H9 (cell line): ENCODE measurements around the gene PTTG1. TPM values are rescaled to one million over a fixed set of nuclear protein-coding genes. Genes with fewer than 3 reads are reported as not detected.

Source experiments
- DNase-seq: peaks from one replicate; pipeline ENCODE4 v3.0.0-alpha.2; 2017
- H2AFZ ChIP-seq: one replicate; pipeline ENCODE4 v1.6.1; 2013; ENCODE audit warnings: mild to moderate bottlenecking, low read length, control low read depth, moderate library complexity
- H2AK5ac ChIP-seq: 2 replicates; pipeline ENCODE4 v1.6.1; 2013; ENCODE audit warnings: low read length, control low read depth, mixed read lengths; ENCODE audit not compliant: insufficient read length
- H2BK120ac ChIP-seq: one replicate; pipeline ENCODE4 v1.6.1; 2013; ENCODE audit warnings: low read depth, mild to moderate bottlenecking, low read length, control low read depth, inconsistent platforms; ENCODE audit not compliant: poor library complexity, severe bottlenecking
- H2BK12ac ChIP-seq: 2 replicates; pipeline ENCODE4 v1.6.1; 2013; ENCODE audit warnings: low read length, control low read depth, mixed read lengths, low read depth; ENCODE audit not compliant: insufficient read length
- H2BK15ac ChIP-seq: 2 replicates; pipeline ENCODE4 v1.6.1; 2013; ENCODE audit warnings: low read depth, low read length, control low read depth
- H2BK20ac ChIP-seq: one replicate; pipeline ENCODE4 v1.6.1; 2013; ENCODE audit warnings: low read depth, mild to moderate bottlenecking, low read length, control low read depth, inconsistent platforms; ENCODE audit not compliant: poor library complexity, severe bottlenecking
- H2BK5ac ChIP-seq: 2 replicates; pipeline ENCODE4 v1.6.1; 2013; ENCODE audit warnings: low read length, control low read depth, mixed read lengths; ENCODE audit not compliant: insufficient read length
- H3K14ac ChIP-seq: 2 replicates; pipeline ENCODE4 v1.6.1; 2013; ENCODE audit warnings: low read length, control low read depth; ENCODE audit not compliant: insufficient read depth
- H3K18ac ChIP-seq: 2 replicates; pipeline ENCODE4 v1.6.1; 2013; ENCODE audit warnings: low read depth, mild to moderate bottlenecking, mixed read lengths, low read length, control low read depth; ENCODE audit not compliant: insufficient read length
- H3K23ac ChIP-seq: 2 replicates; pipeline ENCODE4 v1.6.1; 2013; ENCODE audit warnings: low read length, control low read depth, mixed read lengths, low read depth; ENCODE audit not compliant: insufficient read length
- H3K23me2 ChIP-seq: 2 replicates; pipeline ENCODE4 v1.6.1; 2013; ENCODE audit warnings: low read depth, mild to moderate bottlenecking, mixed read lengths, low read length, control low read depth; ENCODE audit not compliant: insufficient read length, poor library complexity, severe bottlenecking
- H3K27ac ChIP-seq: 2 replicates; pipeline ENCODE4 v1.5.1; 2013; ENCODE audit warnings: low read length, control low read depth, mixed read lengths, low read depth; ENCODE audit not compliant: insufficient read length
- H3K27me3 ChIP-seq: 2 replicates; pipeline ENCODE4 v1.6.1; 2013; ENCODE audit warnings: low read length, control low read depth, inconsistent platforms; ENCODE audit not compliant: insufficient read depth
- H3K4ac ChIP-seq: 2 replicates; pipeline ENCODE4 v1.6.1; 2013; ENCODE audit warnings: low read depth, mild to moderate bottlenecking, control low read depth, inconsistent platforms, low read length, moderate library complexity
- H3K4me1 ChIP-seq: 2 replicates; pipeline ENCODE4 v1.6.1; 2013; ENCODE audit warnings: low read length, control low read depth, inconsistent platforms; ENCODE audit not compliant: insufficient read depth
- H3K4me2 ChIP-seq: 2 replicates; pipeline ENCODE4 v1.6.1; 2013; ENCODE audit warnings: low read length, control low read depth, mixed read lengths; ENCODE audit not compliant: insufficient read length, insufficient read depth
- H3K56ac ChIP-seq: 2 replicates; pipeline ENCODE4 v1.6.1; 2013; ENCODE audit warnings: low read depth, mild to moderate bottlenecking, mixed read lengths, low read length, control low read depth; ENCODE audit not compliant: insufficient read length
- H3K79me1 ChIP-seq: 2 replicates; pipeline ENCODE4 v1.6.1; 2013; ENCODE audit warnings: low read depth, mild to moderate bottlenecking, moderate library complexity, low read length, control low read depth, inconsistent platforms; ENCODE audit not compliant: insufficient read depth, poor library complexity, severe bottlenecking
- H3K79me2 ChIP-seq: 2 replicates; pipeline ENCODE4 v1.6.1; 2013; ENCODE audit warnings: low read length, control low read depth, inconsistent platforms; ENCODE audit not compliant: insufficient read depth
- H3K9ac ChIP-seq: 2 replicates; pipeline ENCODE4 v1.6.1; 2013; ENCODE audit warnings: low read length, control low read depth, mixed read lengths; ENCODE audit not compliant: insufficient read length; ENCODE audit errors: extremely low read depth
- H3K9me3 ChIP-seq: one replicate; pipeline ENCODE4 v1.6.1; 2013; ENCODE audit warnings: low read depth, low read length, inconsistent platforms; ENCODE audit not compliant: control insufficient read depth
- H3T11ph ChIP-seq: one replicate; pipeline ENCODE4 v1.6.1; 2013; ENCODE audit warnings: mild to moderate bottlenecking, low read length, control low read depth, inconsistent platforms
- H4K20me1 ChIP-seq: one replicate; pipeline ENCODE4 v1.6.1; 2013; ENCODE audit not compliant: control insufficient read depth, insufficient read length, insufficient read depth
- H4K5ac ChIP-seq: 2 replicates; pipeline ENCODE4 v1.6.1; 2013; ENCODE audit warnings: low read depth, mild to moderate bottlenecking, mixed read lengths, low read length, control low read depth; ENCODE audit not compliant: insufficient read length
- H4K8ac ChIP-seq: replicated peaks from 2 replicates; pipeline ENCODE4 v1.6.1; 2013; ENCODE audit warnings: low read length, control low read depth, mixed read lengths, low read depth; ENCODE audit not compliant: insufficient read length
- H4K91ac ChIP-seq: 2 replicates; pipeline ENCODE4 v1.6.1; 2013; ENCODE audit warnings: low read depth, mild to moderate bottlenecking, moderate library complexity, mixed read lengths, low read length, control low read depth; ENCODE audit not compliant: insufficient read length
- H3K27ac Mint-ChIP-seq, 3 experiments: 2 replicates in 2 of 3; 3 replicates in 1 of 3; pipeline ENCODE4 v1.8.0; 2020 to 2021; ENCODE audit warnings: mixed read lengths in 3 of 3, mild to moderate bottlenecking in 1 of 3, moderate library complexity in 1 of 3
- H3K27me3 Mint-ChIP-seq: 2 replicates; pipeline ENCODE4 v1.8.0; 2021; ENCODE audit warnings: low read depth, mild to moderate bottlenecking, moderate library complexity, mixed read lengths
- H3K36me3 Mint-ChIP-seq, 3 experiments: 2 replicates in 2 of 3; 3 replicates in 1 of 3; pipeline ENCODE4 v1.8.0; 2020 to 2021; ENCODE audit warnings: low read depth in 3 of 3, mixed read lengths in 3 of 3; ENCODE audit not compliant: insufficient read depth in 1 of 3
- H3K4me1 Mint-ChIP-seq, 2 experiments: 2 replicates each; pipeline ENCODE4 v1.8.0; 2020; ENCODE audit warnings: mixed read lengths in 2 of 2
- H3K4me3 Mint-ChIP-seq, 2 experiments: 2 replicates in 1 of 2; 3 replicates in 1 of 2; pipeline ENCODE4 v1.8.0; 2020 to 2021; ENCODE audit warnings: mild to moderate bottlenecking in 2 of 2, mixed read lengths in 2 of 2, moderate library complexity in 1 of 2
- H3K9me3 Mint-ChIP-seq, 2 experiments: 2 replicates in 1 of 2; 3 replicates in 1 of 2; pipeline ENCODE4 v1.8.0; 2020; ENCODE audit warnings: mild to moderate bottlenecking in 2 of 2, mixed read lengths in 2 of 2, moderate library complexity in 1 of 2
- WGBS: extraction: QIAGEN DNeasy Blood & Tissue Kit; methylation state at CpG from one replicate; pipeline ENCODE4 v1.1.7; 2013; ENCODE audit warnings: missing lambda C conversion rate, low lambda C conversion rate, mixed read lengths; ENCODE audit not compliant: insufficient read length; ENCODE audit errors: extremely low coverage; 5-methylcytosine and 5-hydroxymethylcytosine counted together
- total RNA-seq: library from RNA; stranded (reverse); gene quantifications from 2 replicates; pipeline ENCODE4 v1.2.1, GENCODE V29; 2021
- TF ChIP-seq, protein P1 (sequence below): fragments of 200-600 bp; sonication (generic); conservative IDR thresholded peaks from 3 replicates; pipeline ENCODE4 v1.8.0; 2021; ENCODE audit warnings: antibody characterized with exemption, mild to moderate bottlenecking

PTTG1 gene
- total RNA-seq, 1 experiment from 2014 or later, result 279 TPM

DNA sequence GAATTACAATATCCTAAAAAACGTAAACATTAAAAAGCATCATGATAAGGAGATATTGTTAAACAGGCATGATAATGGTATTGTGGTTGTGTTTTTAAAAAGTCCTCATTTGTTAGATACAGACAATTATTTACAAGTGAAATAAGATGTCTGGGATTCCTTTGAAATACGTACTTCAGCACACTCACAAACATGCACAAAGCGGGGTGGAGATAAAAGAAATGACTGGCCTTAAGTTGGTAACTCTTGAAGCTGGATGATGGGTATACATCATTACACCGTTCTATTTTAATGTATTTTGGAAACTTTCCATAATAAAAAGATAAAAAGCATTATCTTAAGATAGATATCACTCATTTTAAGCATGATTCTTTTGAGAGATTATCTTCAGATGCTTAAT, 22.8 kb upstream of the PTTG1 start:
- Histone ChIP-seq H2BK5ac (no peak overlapping the region), H3K9me3 (no peaks in the 10 kb centered on the region), H3K4me1 (no peaks in the 10 kb centered on the region), H3K23me2 (peaks cover 4% of the 10 kb centered on the region), H2BK20ac (no peak overlapping the region), H2AK5ac (no peak overlapping the region), H2BK120ac (no peak overlapping the region), H4K8ac (no peak overlapping the region), H3K23ac (no peak overlapping the region), H3K79me2 (no peaks in the 10 kb centered on the region), H3K18ac (no peak overlapping the region), H3T11ph (no peak overlapping the region), H4K5ac (no peak overlapping the region), H3K27ac (no peak overlapping the region), H2AFZ (no peak overlapping the region), H4K91ac (no peak overlapping the region), H3K14ac (no peak overlapping the region), H3K9ac (peak overlapping the region; percentile 99), H3K4ac (no peak overlapping the region), H3K27me3 (no peaks in the 10 kb centered on the region), H2BK12ac (no peak overlapping the region), H2BK15ac (no peak overlapping the region), H4K20me1 (no peaks in the 10 kb centered on the region), H3K56ac (no peak overlapping the region), H3K4me2 (peak overlapping the region; percentile 93), H3K79me1 (no peaks in the 10 kb centered on the region)
- H3K27me3 Mint-ChIP-seq, result no peaks in the 10 kb centered on the region
- peaks cover 17 to 21% of the 10 kb centered on the region in 2 experiments for H3K4me1 Mint-ChIP-seq
- peaks cover 0 to 13% (median 13%) of the 10 kb centered on the region in 3 experiments; a peak in 6 of 7 replicates for H3K36me3 Mint-ChIP-seq
- H3K9me3 Mint-ChIP-seq, result no peaks in the 10 kb centered on the region
- TF ChIP-seq, protein P1, sequence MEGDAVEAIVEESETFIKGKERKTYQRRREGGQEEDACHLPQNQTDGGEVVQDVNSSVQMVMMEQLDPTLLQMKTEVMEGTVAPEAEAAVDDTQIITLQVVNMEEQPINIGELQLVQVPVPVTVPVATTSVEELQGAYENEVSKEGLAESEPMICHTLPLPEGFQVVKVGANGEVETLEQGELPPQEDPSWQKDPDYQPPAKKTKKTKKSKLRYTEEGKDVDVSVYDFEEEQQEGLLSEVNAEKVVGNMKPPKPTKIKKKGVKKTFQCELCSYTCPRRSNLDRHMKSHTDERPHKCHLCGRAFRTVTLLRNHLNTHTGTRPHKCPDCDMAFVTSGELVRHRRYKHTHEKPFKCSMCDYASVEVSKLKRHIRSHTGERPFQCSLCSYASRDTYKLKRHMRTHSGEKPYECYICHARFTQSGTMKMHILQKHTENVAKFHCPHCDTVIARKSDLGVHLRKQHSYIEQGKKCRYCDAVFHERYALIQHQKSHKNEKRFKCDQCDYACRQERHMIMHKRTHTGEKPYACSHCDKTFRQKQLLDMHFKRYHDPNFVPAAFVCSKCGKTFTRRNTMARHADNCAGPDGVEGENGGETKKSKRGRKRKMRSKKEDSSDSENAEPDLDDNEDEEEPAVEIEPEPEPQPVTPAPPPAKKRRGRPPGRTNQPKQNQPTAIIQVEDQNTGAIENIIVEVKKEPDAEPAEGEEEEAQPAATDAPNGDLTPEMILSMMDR, result no peak
- peak overlapping the region; percentile 86 to 92 for H3K4me3 Mint-ChIP-seq
- no CpG with 5 or more reads among the region's 4 CpGs for WGBS
- peak overlapping the region in 2 of 3 experiments; percentile 4 to 98; a peak in 2 of 7 replicates for H3K27ac Mint-ChIP-seq
- DNase-seq, result no peak
